HG02884 (cell line): Measurements from ENCODE around the gene OBP2B.
"Not testable (repeated sequence)": the region's sequence is repeated elsewhere in the genome, so short reads cannot be mapped to it uniquely, and the experiment has no call there.

Experiments used
- ATAC-seq: cut with Tn5 transposase; IDR thresholded peaks from one replicate; pipeline ENCODE4 v1.9.1; 2021; ENCODE audit warnings: mild to moderate bottlenecking, moderate library complexity; ENCODE audit not compliant: unreplicated experiment

OBP2B gene, protein sequence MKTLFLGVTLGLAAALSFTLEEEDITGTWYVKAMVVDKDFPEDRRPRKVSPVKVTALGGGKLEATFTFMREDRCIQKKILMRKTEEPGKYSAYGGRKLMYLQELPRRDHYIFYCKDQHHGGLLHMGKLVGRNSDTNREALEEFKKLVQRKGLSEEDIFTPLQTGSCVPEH

DNA sequence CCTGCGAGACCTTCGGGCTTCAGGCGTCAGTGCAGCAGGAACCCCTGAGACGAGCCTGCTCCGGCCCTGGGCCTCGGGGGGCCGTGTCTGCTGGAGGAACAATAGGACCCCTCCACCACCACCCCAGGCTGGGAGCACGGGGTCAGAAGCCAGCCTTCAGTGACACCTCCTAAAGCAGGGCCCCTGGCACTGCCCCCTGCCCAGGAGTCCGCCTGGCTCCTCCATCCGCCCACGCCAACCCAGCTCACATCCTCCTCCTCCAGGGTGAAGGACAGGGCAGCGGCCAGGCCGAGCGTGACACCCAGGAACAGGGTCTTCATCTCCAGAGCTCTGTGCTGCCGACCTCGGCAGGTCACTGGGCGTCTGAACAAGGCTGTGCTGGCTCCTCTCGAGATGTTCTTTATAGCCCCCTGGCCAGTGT is at the start of gene OBP2B:
OBP2B (minus strand) TSS at position 371 of the 421 bp plus-strand sequence; CDS start at position 320, 51 bp downstream.
- ATAC-seq: not testable (repeated sequence)

DNA sequence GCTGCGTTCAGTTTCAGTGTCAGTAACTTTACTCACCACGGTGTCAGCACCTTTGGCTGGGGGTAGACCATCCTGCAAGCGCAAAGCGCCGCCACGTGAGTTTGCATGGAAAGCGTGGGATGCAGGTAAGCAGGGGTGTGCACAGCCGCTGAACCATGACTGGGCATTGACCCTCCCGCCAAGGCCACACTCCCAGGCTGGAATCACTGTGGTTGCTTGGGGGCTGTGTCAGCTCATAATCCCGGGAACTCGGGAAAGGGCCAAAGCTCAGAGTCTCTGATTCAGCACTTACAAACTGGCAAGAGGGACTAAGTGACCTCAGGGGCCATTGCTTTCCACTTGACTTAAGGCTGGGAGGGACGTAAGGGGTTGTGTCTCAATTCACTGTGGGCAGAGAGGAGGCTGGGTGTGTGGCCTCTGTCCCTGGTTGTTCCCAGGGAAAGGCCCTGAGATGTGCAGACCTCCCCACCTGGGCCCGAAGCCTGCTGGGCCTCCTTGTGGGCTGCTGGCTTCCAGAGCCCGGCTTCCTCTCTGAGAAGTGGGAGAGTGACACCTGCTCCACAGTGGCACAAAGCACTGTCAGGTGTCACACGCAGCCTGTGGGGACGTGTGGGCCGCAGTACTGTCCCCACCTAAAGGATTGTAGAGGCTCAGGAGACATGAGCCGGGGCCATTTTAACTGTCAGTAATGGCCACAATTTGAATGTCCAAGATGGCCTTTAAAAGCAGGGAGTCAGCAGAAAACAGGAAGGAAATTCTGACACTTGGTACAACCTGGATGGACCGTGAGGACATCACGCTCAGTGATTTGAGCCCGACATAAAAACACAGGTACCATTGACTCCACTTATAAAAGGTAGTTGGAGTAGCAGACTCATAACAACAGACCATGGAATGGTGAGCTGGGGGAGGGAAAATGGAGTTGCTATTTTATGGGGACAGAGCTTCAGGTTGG is 49.3 kb upstream of the OBP2B start:
- ATAC-seq: no peak

DNA sequence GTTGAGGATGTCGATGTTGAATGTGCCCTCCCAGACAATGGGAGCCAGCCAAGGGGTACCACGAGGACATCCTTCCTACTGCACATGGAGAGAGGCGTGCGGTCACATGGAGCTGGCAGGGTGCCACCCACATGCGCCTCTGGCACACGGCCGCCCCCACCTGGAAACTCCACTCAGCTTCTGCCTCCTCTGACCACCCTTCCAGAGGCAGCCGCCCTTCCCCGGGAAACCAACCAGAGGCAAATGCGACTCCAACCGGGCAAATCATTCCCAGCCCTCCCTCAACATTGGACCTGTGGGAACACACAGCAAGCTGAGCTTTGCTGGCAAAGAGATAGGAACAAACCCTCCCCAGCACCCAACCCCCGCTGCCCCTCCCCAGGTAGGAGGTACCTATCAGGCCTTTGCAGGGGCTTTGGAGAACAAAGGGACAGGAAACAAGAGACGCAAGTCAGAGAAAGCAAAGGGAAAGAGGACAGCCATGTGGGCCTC is 48.5 kb upstream of the OBP2B start:
- ATAC-seq: no peak

DNA sequence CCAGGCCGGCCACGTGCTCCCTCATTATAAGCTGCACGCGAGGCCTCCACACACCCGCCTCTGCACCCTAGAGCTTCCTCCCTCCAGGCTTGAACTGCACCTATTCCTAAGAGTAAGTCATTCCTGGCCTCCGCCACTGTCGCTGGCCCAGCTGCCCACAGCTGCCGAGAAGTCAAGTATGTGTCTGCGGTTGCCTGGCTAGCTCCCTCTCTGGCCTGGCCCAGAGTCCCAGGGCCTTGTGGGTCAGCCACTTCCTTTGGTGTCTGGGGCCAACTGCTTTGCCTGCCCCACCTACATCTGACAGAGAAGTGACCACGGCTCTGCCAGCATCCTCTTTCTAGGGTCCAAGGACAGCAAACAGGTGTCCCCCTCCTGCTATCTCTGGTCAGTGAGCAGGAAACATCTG is 47.6 kb upstream of the OBP2B start:
- ATAC-seq: no peak

DNA sequence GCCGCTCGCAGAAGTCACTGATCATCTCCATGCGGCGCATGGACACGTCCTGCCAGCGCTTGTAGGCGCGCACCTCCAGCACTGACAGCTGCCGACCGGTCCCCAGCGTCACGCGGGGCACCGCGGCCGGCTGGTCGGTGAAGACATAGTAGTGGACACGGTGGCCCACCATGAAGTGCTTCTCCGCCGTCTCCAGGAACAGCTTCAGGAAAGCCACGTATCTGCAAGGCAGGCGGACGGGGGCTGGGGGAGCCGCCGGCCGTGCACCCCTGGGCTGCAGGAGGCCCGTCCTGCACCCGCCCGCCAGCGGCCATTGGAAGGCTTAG is 47.0 kb upstream of the OBP2B start:
- ATAC-seq: no peak

DNA sequence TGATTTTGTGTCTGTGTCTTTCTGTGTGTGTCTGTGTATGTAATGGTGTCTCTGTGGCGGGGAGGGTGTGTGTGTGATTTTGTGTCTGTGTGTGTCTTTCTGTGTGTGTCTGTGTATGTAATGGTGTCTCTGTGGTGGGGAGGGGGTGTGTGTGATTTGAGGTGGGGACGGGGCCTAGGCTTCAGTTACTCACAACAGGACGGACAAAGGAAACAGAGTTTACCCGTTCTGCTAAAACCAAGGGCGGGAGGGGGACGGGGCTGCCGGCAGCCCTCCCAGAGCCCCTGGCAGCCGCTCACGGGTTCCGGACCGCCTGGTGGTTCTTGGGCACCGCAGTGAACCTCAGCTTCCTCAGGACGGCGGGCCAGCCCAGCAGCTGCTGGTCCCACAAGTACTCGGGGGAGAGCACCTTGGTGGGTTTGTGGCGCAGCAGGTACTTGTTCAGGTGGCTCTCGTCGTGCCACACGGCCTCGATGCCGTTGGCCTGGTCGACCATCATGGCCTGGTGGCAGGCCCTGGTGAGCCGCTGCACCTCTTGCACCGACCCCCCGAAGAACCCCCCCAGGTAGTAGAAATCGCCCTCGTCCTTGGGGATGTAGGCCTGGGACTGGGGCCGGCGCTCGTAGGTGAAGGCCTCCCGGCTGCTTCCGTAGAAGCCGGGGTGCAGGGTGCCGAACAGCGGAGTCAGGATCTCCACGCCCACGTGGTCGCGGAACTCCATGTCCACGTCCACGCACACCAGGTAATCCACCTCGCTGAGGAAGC is 46.5 kb upstream of the OBP2B start:
- ATAC-seq: no peak

DNA sequence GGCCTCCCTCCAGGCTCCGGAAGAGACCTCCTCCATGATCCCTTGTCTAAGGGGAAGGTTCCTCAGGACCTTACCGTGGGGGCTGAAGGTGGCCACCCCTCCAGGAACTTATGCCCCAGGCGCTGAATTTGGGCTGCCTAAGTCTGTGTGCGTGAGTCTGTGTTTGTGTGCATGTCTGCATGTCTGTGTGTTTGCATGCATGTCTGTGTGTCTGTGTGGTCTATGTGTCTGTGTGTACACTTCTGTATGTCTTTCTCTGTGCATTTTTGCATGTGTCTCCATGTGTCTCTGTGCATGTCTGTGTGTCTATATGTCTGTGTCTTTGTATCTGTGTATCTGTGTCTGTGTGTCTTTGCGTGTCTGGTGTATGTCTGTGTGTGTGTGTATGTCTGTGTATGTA is 45.4 kb upstream of the OBP2B start:
- ATAC-seq: no peak

DNA sequence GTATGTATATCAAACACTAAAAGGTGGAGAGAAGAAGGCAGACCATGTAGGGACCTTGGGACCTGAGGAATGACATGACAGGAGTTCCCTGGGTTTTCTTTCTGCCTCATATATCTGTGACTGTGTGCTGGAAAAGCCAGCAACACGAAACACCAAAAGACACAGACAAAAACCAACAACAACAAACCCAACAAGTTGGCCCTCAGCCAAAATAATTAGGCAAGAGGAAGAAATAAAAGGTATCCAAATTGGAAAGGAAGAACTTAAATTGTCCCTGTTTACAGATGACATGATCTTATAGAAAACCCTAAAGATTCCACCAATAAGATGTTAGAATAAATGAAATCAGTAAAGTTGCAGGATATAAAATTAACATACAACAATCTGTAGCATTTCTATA is 44.2 kb upstream of the OBP2B start:
- ATAC-seq: no peak

DNA sequence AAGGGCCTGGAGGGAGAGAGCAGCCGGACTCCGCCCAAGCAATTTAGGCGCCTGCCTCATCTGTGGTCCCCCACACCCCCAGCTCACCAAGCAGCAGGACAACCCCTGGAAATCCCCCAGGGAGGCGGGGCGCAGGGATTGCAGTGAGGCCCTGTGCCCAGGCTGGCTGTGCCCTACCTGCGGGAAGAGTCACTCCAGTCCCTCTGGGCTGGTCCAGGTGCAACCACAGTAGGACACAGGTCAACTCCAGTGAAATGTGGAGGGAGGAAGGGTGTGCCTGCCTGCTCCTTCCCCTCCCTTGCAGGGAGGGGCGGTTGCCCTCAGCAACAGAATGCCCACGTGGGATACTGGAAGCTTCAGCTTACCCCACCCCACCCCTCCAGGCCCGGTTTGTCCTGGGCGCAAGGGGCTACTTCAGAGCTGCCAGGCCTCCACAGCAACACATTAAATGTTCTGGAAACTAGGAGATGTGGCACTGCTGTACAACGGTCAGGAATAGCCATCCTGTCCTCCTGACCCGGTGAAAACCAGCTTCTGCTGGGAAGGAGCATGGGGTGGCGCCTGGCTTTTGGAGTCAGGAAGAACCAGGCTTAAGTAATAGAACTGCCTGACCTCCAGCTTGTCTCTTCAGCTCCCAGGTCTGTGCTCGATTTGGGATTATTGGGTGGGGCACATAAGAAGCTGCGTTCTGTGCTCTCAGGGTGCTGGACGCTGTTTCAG is 43.4 kb upstream of the OBP2B start:
- no peak for ATAC-seq

DNA sequence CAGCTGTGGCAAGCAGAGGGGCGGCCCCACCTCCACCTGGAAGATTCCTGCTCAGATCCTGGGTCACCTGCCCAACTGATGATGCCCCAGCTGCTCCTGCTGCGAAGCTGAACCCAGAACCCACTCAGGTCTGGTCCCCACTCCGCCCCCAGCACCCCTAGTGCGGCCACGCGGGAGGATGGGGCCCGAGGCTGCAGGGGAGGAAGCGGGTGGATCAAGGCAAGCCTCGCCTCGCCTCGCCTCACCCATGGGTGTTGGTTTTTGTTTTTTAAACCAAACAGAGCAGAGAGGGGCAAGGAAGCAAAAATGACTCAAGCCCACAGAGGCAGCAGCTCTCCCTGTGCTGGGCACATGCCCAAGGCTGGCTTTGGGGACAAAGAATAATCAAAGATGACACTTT is 42.7 kb upstream of the OBP2B start:
- no peak for ATAC-seq

DNA sequence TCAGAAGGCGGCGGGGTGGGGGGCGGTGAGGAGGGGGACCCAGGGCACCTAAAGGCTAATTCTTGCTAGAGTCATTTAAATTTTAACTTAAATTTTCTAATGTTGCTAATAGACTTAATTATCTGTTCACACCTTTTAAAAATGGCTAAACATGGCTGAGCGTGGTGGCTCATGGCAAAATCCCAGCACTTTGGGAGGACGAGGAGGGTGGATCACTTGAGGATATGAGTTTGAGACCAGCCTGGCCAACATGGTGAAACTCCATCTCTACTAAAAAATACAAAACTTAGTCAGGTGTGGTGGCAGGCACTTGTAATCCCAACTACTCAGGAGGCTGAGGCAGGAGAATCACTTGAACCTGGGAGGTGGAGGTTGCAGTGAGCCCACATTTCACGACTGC is 42.2 kb upstream of the OBP2B start:
- not testable (repeated sequence) for ATAC-seq

DNA sequence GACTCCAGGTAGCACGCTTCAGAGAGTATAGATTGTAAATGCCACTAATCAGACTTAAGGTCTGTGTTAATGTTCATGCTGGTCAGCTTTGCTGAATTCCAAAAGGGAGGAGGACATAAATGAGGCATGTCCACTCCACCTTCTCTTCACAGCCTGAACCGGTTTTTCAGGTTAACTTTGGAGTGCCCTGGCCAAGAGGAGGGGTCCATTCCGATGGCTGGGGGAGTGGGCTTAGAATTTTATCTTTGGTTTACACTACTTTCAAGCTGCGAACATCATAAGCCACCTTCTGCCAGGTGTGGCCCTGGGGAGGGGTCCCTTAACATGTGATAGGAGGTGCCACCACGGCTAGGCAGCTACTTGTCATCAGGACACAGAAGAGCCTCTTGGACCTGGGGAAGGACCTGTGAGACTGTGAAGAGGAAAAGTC is 41.7 kb upstream of the OBP2B start:
- no peak for ATAC-seq

DNA sequence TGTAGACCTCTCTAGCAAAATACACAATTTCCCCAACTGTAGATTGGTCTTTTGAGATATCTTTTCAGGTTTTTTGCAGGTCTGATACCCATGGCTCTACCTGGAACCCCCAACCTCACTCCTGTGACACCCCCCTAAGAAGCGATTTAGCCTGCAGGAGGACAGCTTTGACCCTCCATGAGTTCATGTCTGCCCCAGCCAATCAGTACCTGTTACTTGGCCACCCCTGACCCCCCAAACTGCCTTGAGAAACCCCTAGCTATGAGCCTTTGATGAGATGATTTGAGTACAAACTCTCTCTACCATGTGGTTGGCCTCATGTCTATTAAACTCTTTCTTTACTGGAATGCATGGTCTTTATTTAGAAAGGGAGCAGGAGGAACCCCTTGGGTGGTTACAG is 40.3 kb upstream of the OBP2B start:
- ATAC-seq: no peak

DNA sequence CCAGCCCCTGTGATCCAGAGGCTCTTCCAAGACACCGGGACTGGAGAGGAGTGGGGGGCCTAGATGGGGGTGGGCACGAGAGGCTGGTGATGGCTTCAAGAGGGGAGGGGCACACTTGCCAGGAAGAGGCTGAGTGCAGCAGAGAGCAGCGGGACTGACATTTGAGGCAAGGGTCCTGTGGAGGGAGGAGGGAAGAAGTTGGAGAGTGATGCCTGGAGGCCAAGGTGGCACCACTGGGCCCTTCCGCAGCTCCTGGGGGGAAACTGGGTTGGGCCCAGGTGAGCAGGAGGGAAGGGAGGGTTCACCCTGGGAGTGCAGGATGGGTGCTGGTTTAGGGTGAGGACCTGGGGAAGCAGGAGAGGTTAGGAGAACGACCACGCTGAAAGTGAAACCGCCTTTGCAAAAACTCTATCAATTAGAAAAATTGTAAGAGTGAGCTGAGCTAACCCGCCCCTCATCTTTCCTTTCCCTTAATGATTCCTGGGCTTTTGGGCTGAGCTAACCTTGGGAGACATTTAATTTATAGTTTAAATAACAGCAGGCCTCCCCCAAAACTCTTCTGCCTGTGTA is 39.8 kb upstream of the OBP2B start:
- no peak for ATAC-seq

DNA sequence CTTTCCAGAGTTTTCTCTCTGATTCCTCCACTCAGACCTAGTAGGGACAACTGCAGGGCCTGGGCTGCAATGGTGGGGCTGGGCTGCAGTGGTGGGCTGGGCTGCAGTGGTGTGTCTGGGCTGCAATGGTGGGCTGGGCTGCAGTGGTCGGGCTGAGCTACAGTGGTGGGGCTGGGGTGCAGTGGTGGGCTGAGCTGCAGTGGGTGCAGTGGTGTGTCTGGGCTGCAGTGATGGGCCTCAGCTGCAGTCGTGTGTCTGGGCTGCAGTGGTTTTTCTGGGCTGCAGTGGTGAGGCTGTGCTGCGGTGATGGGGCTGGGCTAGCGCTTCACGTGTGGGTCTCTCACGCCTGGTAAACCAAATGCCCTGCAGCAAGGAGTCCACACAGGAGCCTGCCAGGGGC is 38.6 kb upstream of the OBP2B start:
- no peak for ATAC-seq

DNA sequence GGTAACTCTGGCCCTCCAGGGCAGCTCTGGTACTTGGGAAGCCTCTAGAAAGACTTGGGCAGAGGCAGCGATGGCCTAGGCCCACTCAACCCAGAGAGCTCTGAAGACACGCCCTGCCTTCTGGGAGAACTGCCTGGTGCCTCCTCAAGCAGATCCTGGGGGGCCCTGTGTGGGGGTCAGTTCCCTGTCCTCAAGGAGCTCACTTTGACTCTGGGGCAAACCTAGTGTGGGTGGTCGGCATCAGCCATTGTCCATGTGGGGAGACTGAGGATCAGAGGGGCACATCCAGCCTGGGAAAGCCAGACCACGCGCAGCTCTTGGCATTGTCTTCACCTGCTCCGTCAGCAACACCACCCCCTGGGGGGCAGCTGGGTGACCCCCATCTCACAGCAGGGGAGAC is 37.9 kb upstream of the OBP2B start:
- no peak for ATAC-seq

DNA sequence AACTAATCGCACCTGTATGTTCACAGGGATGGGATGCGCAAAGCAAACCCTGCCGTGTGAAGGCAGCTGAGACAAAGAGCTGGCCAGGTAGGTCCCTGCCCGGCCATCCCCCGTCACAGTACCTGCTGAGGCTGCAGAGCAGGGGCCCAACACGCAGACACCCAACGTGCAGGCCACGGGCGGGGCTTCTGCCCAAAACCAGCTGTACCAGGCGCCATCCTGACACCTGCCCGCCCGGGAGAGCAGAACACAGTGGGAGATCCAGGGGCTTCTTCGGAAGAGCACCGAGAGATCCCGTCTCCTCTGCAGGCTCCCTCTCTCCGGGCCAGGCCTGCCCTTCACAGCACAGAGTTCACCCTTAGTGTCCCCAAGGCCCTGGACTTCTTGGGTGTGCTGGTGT is 37.5 kb upstream of the OBP2B start:
- ATAC-seq: no peak

DNA sequence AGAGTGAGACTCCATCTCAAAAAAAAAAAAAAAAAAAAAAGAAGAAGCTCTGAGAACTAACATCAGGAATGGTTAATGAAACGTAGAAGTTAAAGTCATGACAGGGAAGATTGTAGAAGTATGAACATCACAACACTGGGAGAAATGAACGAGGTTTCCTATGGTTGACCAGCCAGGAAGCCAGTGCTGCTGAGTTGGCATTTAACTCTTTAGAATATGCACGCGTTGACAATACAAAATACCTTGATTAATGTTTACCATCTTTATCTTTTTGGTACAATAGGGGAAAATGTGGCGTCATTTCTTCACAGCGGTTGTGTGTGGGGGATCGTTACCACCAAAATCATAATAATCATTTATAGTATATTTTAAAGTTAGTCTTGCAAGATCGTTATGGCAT is 33.9 kb upstream of the OBP2B start:
- no peak for ATAC-seq

DNA sequence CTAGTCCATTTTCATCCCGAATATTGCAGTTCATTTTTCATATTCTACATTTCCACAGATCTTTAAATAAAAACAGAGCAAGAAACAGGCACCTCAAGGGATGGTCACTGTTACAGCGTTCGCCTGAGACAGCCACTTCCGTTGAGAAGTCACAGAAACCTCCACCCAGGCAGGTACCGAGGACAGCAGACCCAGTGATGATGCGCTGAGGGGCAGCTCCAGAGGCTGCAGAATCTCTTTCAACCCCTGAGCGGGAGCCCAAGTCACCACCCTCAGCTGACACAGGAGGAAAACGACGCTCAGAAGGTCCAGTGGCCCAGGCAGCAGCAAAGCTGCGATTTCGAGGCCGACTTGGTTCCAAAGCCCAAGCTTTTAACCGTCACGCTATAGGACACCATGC is 33.2 kb upstream of the OBP2B start:
- ATAC-seq: no peak

DNA sequence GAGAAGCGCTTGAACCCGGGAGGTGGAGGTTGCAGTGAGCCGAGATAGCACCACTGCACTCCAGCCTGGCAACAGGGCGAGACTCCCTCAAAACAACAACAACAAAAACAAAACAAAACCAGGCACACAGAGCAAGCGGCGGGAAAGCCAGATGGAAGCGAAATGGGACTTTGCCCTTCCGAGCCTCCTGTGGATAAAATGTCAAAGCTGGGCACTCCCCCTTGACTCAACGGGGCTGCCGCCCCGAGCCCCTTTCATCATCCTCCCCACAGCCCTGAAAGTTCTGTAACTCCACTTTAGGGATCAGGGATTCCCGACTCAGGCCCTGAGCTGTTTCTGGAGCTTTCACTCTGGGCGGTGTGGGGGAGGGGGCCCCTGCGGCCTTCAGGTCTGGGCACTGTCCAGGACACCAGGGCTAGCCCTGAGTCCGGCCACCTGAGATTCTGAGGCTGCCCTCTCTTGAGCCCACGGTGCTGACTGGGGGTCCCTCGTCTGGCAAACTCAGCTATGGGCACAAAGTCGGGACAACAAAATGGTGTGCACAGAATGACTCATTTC is 30.6 kb upstream of the OBP2B start:
- ATAC-seq: no peak
